Activated CD8-positive, alpha-beta T cell treated with anti-CD3 and anti-CD28 coated beads for 36 hours (primary cell): ENCODE measurements around the gene RAET1E. TPM values are rescaled to one million over a fixed set of nuclear protein-coding genes. Genes with fewer than 3 reads are reported as not detected.
"Not testable (repeated sequence)": the region's sequence is repeated elsewhere in the genome, so short reads cannot be mapped to it uniquely, and the experiment has no call there.

Experiments
- ATAC-seq: fragments of 200-7000 bp; cut with Tn5 transposase; one replicate; pipeline ENCODE4 v1.10.0; 2021; ENCODE audit warnings: mild to moderate bottlenecking, moderate library complexity
- CTCF ChIA-PET: fragments of 350-600 bp; sonication (Branson Sonifier 250); formaldehyde crosslinking; loops from one replicate; lab custom pipeline; 2021; ENCODE audit warnings: antibody characterized with exemption; lab: Charles Lee
- POLR2A ChIA-PET: fragments of 350-600 bp; sonication (Branson Sonifier 250); formaldehyde crosslinking; loops from one replicate; lab custom pipeline; 2021; ENCODE audit warnings: antibody characterized with exemption; lab: Charles Lee
- DNase-seq: peaks from one replicate; pipeline ENCODE4 v3.0.0-alpha.2; 2020
- H3K27ac Mint-ChIP-seq: one replicate; pipeline ENCODE4 v1.8.0; 2021; ENCODE audit warnings: mild to moderate bottlenecking, mixed read lengths
- H3K27me3 Mint-ChIP-seq: one replicate; pipeline ENCODE4 v1.8.0; 2021; ENCODE audit warnings: mixed read lengths
- H3K36me3 Mint-ChIP-seq: one replicate; pipeline ENCODE4 v1.8.0; 2021; ENCODE audit warnings: low read depth, mixed read lengths
- H3K4me1 Mint-ChIP-seq: one replicate; pipeline ENCODE4 v1.8.0; 2021; ENCODE audit warnings: low read depth, mixed read lengths
- H3K4me3 Mint-ChIP-seq: one replicate; pipeline ENCODE4 v1.8.0; 2021; ENCODE audit warnings: mild to moderate bottlenecking, moderate library complexity, mixed read lengths
- H3K9me3 Mint-ChIP-seq: one replicate; pipeline ENCODE4 v1.8.0; 2021; ENCODE audit warnings: mixed read lengths
- CTCF ChIP-seq: fragments of 200-600 bp; IDR thresholded peaks from one replicate; pipeline ENCODE4 v1.8.0; 2022; ENCODE audit warnings: antibody characterized with exemption, mild to moderate bottlenecking
- intact Hi-C: fragments of 100-400 bp; cut with micrococcal nuclease; formaldehyde crosslinking; loops from one replicate; pipeline ENCODE4 v1.10.0; 2022
- total RNA-seq, 2 experiments: library from RNA; stranded (reverse); gene quantifications; one replicate each; pipeline ENCODE4 v1.2.3, GENCODE V29; 2021

The RAET1E gene
- total RNA-seq, 2 experiments from 2014 or later: not detected

DNA sequence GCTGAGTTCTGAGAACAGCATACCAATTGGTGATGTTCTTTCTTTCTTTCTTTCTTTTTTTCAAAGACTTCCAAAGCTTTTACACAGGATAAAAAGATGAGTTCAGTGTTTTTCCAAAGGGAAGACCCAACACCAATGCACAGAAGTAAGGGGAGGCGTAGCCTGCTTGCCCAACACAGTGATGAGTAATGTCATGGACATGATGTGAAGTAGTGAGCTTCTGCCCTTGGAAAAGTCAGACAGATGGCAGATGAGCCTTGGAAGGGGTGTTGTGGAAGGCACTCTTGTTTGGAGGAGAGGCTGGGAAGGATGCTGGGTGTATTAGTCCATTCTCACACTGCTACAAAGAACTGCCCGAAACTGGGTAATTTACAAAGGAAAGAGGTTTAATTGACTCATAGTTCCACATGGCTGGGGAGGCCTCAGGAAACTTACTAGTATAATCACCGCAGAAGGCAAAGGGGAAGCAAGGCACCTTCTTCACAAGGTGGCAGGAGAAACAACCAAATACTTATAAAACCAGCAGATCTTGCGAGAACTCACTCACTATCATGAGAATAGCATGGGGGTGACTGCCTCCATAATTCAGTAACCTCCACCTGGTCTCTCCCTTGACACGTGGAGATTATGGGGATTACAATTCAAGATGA lies 46.3 kb downstream of the RAET1E start:
- no peak overlapping the region for H3K4me3 Mint-ChIP-seq
- no peak for DNase-seq
- intact Hi-C loops: no loop called here
- no peak for TF ChIP-seq CTCF
- peaks cover 16% of the 10 kb centered on the region for H3K27me3 Mint-ChIP-seq
- POLR2A ChIA-PET: no interaction called here
- H3K36me3 Mint-ChIP-seq: no peaks in the 10 kb centered on the region
- no peak overlapping the region for H3K27ac Mint-ChIP-seq
- CTCF ChIA-PET: no interaction called here
- no peaks in the 10 kb centered on the region for H3K9me3 Mint-ChIP-seq
- no peak for ATAC-seq
- H3K4me1 Mint-ChIP-seq: peaks cover 7% of the 10 kb centered on the region

DNA sequence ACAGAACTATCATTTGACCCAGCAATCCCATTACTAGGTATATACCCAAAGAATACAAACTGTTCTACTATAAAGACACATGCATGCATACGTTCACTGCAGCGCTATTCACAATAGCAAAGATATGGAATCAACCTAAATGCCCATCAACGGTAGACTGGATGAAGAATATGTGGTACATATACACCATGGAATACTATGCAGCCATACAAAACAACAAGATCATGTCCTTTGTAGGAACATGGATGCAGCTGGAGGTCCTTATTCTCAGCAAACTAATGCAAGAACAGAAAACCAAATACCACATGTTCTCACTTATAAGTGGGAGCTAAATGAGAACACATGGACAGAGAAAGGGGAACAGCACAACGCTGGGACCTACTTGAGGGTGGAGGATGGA lies 49.6 kb downstream of the RAET1E start:
- H3K4me3 Mint-ChIP-seq, DNase-seq, ATAC-seq, H3K9me3 Mint-ChIP-seq, POLR2A ChIA-PET, H3K36me3 Mint-ChIP-seq, intact Hi-C loops, H3K27ac Mint-ChIP-seq, H3K4me1 Mint-ChIP-seq: not testable (repeated sequence)
- peaks cover 11% of the 10 kb centered on the region for H3K27me3 Mint-ChIP-seq
- CTCF ChIA-PET: interaction anchor here (1.6 to 2.8 kb wide), 2 partner anchors 13 to 17 kb away, joined by 6 to 9 read pairs; no protein-coding TSS in a partner anchor

Other genes with a start within 250 kb of the RAET1E start
- 10 to 100 TPM; 18.8 to 19.7 TPM for gene KATNA1, start 249.4 kb downstream of the RAET1E start, total RNA-seq
- 10 to 100 TPM; 21.1 to 21.2 TPM for gene LATS1, start 180.0 kb downstream of the RAET1E start, total RNA-seq
- gene NUP43, start 151.6 kb downstream of the RAET1E start, total RNA-seq: 10 to 100 TPM; 75.7 to 75.8 TPM
- gene PCMT1, start 148.4 kb downstream of the RAET1E start, total RNA-seq: 100 to 1,000 TPM in 1 of 2 experiments, 10 to 100 TPM in 1; 97.3 to 102 TPM
- 1 to 10 TPM; 1.9 TPM for gene LRP11, start 33.8 kb downstream of the RAET1E start, total RNA-seq
- gene RAET1G, start 25.0 kb upstream of the RAET1E start, total RNA-seq: not detected
- under 1 TPM; 0.38 to 0.67 TPM for gene ULBP2, start 43.9 kb upstream of the RAET1E start, total RNA-seq
- 1 to 10 TPM; 2.5 to 2.7 TPM for gene ULBP1, start 65.8 kb upstream of the RAET1E start, total RNA-seq
- gene RAET1L, start 127.4 kb upstream of the RAET1E start, total RNA-seq: not detected
- under 1 TPM; 0.47 to 0.77 TPM for gene ULBP3, start 171.0 kb upstream of the RAET1E start, total RNA-seq
- gene PPP1R14C, start 244.9 kb upstream of the RAET1E start, total RNA-seq: under 1 TPM; 0.65 to 0.86 TPM